Activated T-helper 2 cell treated with anti-CD3 and anti-CD28 coated beads, Interferon-gamma antibody, Interleukin-2, Interleukin-4, amounts not matched to agents 10 μg/mL and 5 μg/mL and 100 μg/mL, durations not matched to agents 14 hours and 24 hours and 36 hours (primary cell): Measurements from ENCODE around the gene CFAP126. TPM values are rescaled to one million over a fixed set of nuclear protein-coding genes. Genes with fewer than 3 reads are reported as not detected.
"Not testable (repeated sequence)": the region's sequence is repeated elsewhere in the genome, so short reads cannot be mapped to it uniquely, and the experiment has no call there.

Experiments
- DNase-seq: peaks from one replicate; pipeline ENCODE4 v3.0.0; 2021; ENCODE audit warnings: low spot score
- H3K27ac Mint-ChIP-seq: one replicate; pipeline ENCODE4 v1.8.0; 2021; ENCODE audit warnings: mixed read lengths
- H3K27me3 Mint-ChIP-seq: one replicate; pipeline ENCODE4 v1.8.0; 2021; ENCODE audit warnings: low read depth, mixed read lengths
- H3K36me3 Mint-ChIP-seq: one replicate; pipeline ENCODE4 v1.8.0; 2021; ENCODE audit warnings: low read depth, mixed read lengths
- H3K4me1 Mint-ChIP-seq: one replicate; pipeline ENCODE4 v1.8.0; 2021; ENCODE audit warnings: low read depth, mixed read lengths
- H3K4me3 Mint-ChIP-seq: one replicate; pipeline ENCODE4 v1.8.0; 2021; ENCODE audit warnings: low read depth, mild to moderate bottlenecking, moderate library complexity, mixed read lengths
- H3K9me3 Mint-ChIP-seq: one replicate; pipeline ENCODE4 v1.8.0; 2021; ENCODE audit warnings: mixed read lengths
- intact Hi-C: fragments of 100-400 bp; cut with micrococcal nuclease; formaldehyde crosslinking; loops from one replicate; pipeline ENCODE4 v1.15.1; 2023
- total RNA-seq: library from RNA; stranded (reverse); gene quantifications from 2 replicates; pipeline ENCODE4 v1.2.3, GENCODE V29; 2022

Gene CFAP126, protein sequence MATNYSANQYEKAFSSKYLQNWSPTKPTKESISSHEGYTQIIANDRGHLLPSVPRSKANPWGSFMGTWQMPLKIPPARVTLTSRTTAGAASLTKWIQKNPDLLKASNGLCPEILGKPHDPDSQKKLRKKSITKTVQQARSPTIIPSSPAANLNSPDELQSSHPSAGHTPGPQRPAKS
- not detected in 2 replicates for total RNA-seq

DNA sequence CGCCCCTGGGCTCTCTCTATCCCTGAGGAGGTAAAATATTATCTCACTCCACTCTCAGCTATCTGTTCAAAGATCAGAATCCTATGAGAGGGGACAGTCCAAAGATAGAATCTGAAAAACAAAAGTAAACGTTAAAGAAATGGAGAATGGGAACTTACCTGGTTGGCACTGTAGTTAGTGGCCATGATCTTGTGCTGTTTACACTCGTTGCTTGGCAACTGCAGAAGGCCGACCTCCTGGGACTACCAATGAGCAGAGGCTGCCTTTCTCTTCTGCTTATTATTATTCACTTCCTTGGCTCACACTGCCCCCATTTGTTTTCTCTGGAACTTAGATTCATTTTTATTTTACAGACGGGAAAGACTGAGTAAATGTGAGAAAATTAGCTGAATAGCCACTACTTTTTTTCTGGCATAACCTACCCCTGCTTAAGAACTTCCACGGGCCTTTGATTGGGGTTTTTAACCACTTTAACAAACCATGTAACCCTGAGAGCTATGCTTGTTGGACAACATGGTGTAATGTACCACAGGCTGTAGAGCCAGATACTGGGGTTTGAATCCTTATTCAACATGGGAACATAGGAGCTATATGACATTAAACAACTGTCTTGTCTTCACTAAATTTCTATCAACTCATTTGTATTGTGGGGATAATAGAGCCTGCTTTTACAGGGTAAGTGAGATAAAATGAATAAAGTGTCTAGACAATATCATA lies at the start of gene CFAP126:
TSS of gene CFAP126 (minus strand) at position 193 of the 717 bp plus-strand sequence. CDS start at position 185, 8 bp downstream.
- H3K27ac Mint-ChIP-seq, result peak within 1 kb of the TSS; percentile 64
- peaks cover 16% of the 10 kb centered on the region for H3K4me1 Mint-ChIP-seq
- H3K27me3 Mint-ChIP-seq, result no peaks in the 10 kb centered on the region
- intact Hi-C loops, result no loop called here
- peaks cover 31% of the 10 kb centered on the region for H3K36me3 Mint-ChIP-seq
- H3K9me3 Mint-ChIP-seq, result no peaks in the 10 kb centered on the region
- DNase-seq, result peak; percentile 22
- H3K4me3 Mint-ChIP-seq, result no peak within 1 kb of the TSS

DNA sequence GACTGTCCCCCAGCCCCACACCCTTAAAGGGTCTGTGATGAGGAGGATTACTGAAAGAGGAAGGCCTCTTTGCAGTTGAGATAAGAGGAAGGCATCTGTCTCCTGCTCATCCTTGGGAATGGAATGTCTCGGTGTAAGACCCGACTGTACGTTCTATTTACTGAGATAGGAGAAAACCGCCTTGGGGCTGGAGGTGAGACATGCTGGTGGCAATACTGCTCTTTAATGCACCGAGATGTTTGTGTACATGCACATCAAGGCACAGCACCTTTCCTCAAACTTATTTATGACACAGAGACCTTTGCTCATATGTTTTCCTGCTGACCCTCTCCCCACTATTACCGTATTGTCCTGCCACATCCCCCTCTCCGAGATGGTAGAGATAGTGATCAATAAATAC lies 45.4 kb upstream of the CFAP126 start:
- intact Hi-C loops, H3K27ac Mint-ChIP-seq, DNase-seq, H3K36me3 Mint-ChIP-seq, H3K4me3 Mint-ChIP-seq, H3K9me3 Mint-ChIP-seq, H3K27me3 Mint-ChIP-seq: not testable (repeated sequence)
- peaks cover 17% of the 10 kb centered on the region for H3K4me1 Mint-ChIP-seq

DNA sequence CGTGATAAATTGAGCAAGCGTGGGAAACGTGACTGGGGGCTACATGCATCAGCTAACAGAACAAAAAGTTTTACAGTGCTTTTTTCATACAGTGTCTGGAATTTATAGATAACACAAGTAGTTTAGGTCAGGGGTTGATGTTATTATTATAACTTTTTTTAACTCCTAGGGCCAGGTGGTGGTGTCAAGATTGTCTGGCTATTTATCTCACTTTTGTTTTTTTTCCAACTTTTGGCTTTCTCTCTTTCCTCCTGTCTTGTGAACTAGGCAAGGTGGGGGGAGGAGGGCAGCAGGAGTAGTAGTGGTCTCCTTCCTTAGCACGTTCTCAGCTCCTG lies 42.9 kb upstream of the CFAP126 start:
- H3K4me1 Mint-ChIP-seq, result peaks cover 17% of the 10 kb centered on the region
- H3K9me3 Mint-ChIP-seq, intact Hi-C loops, H3K4me3 Mint-ChIP-seq, H3K36me3 Mint-ChIP-seq, DNase-seq, H3K27me3 Mint-ChIP-seq: not testable (repeated sequence)
- H3K27ac Mint-ChIP-seq, result peak overlapping the region; percentile 31

DNA sequence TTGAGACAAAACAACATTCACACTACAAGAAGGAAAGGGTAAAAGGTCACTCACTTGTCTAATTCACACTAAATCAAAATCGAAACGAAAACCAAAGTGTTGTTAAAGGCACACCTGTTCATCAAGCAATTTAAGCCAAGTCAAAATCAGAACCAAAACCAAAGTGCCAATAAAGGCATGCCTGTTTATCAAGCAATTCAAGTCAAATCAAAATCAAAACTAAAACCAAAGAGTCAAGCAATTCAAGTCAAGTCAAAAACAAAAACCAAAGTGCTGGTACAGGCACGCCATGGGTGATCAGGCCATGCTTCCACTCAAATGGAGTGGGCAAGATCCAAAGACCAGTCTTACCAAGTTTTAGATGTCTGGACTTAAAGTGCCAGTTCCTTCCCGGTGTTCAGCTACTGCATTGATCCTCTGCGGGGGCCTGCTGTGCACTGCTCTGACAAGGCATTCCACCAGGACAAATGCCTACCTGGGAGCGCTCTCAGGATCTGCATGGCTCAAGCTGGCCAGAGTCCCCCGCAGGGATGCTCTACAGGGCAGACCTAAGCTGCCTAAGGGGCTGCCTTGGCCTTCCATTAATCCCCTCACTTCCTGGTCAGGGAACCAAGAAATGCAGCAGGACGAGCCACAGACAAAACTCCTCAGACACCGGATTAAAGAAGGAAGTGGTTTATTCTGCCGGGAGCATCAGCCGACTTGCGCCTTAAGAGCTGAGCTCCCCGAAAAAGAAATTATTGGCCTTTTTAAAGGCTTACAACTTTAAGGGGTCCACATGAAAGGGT lies 42.4 kb upstream of the CFAP126 start:
- DNase-seq, H3K27me3 Mint-ChIP-seq, intact Hi-C loops, H3K9me3 Mint-ChIP-seq, H3K36me3 Mint-ChIP-seq: not testable (repeated sequence)
- Mint-ChIP-seq H3K4me3 (peak overlapping the region; percentile 7), H3K4me1 (peaks cover 17% of the 10 kb centered on the region), H3K27ac (peak overlapping the region; percentile 75)

DNA sequence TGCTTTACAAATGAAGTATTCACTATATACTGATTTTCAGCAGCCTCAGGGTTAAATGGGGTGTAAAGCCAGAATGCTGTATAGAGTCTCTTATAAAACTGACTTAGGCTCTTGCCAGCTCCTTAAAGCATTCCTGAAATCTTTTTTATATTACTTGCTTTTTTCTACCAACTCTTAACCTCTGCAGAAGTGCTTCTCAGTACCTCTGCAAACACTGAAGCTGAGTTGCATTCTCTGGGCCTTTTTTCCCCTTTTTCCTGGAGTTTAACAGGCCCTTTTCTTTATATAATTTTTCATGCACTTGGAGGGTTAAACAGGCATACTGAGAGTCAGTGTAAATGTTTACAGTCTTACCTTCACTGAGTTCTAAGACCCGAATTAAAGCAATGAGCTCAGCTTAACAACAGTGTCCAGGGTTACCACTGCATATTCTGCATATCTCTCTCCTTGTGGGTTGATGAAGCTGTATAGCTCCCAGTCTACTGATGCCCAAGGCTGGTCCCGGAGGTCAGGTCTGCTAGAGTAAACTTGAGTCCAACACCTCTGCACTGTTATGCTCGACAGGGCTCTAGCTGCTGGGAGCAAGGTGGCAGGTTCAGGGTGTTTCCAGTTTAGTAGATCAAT lies 40.9 kb upstream of the CFAP126 start:
- no peak overlapping the region for H3K4me3 Mint-ChIP-seq
- DNase-seq, result no peak
- H3K27ac Mint-ChIP-seq, result no peak overlapping the region
- H3K9me3 Mint-ChIP-seq, result no peaks in the 10 kb centered on the region
- H3K27me3 Mint-ChIP-seq, result peaks cover 10% of the 10 kb centered on the region
- intact Hi-C loops, result no loop called here
- peaks cover 23% of the 10 kb centered on the region for H3K4me1 Mint-ChIP-seq
- H3K36me3 Mint-ChIP-seq, result peaks cover 6% of the 10 kb centered on the region

DNA sequence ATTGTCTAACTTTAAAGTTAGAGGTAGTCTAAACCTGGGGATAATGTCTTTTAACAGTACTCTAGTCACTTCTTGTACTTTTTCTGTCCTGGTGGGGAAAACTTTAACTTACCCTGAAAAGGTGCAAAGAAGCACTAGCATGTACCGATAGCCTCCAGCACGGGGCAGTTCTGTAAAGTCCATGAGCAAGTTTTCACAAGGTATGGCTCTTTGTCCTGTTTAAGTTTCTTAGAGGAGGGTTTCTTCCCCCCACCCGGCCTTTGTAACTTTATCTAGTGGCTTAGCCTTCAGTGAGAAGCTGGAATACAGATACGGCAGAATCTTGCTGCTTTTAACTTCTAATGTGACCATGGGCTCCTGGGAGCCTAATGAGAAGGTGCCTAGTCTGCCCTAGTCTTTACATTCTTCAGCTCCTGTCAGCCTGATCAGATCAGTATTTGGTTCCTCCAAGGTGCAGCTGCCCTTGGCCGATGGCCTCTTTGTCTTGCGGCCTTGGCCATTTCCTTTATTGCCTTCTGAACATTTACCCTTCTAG lies 39.8 kb upstream of the CFAP126 start:
- no peaks in the 10 kb centered on the region for H3K9me3 Mint-ChIP-seq
- H3K27ac Mint-ChIP-seq, result no peak overlapping the region
- peaks cover 6% of the 10 kb centered on the region for H3K36me3 Mint-ChIP-seq
- no peak for DNase-seq
- intact Hi-C loops, result no loop called here
- no peak overlapping the region for H3K4me3 Mint-ChIP-seq
- H3K4me1 Mint-ChIP-seq, result peaks cover 25% of the 10 kb centered on the region
- peaks cover 10% of the 10 kb centered on the region for H3K27me3 Mint-ChIP-seq

DNA sequence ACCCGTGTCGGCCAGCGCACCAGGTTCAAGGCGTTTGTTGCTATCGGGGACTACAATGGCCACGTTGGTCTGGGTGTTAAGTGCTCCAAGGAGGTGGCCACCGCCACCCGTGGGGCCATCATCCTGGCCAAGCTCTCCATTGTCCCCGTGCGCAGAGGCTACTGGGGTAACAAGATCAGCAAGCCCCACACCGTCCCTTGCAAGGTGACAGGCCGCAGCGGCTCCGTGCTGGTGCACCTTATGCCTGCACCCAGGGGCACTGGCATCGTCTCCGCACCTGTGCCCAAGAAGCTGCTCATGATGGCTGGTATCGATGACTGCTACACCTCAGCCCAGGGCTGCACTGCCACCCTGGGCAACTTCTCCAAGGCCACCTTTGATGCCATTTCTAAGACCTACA lies 38.9 kb upstream of the CFAP126 start:
- peaks cover 25% of the 10 kb centered on the region for H3K4me1 Mint-ChIP-seq

DNA sequence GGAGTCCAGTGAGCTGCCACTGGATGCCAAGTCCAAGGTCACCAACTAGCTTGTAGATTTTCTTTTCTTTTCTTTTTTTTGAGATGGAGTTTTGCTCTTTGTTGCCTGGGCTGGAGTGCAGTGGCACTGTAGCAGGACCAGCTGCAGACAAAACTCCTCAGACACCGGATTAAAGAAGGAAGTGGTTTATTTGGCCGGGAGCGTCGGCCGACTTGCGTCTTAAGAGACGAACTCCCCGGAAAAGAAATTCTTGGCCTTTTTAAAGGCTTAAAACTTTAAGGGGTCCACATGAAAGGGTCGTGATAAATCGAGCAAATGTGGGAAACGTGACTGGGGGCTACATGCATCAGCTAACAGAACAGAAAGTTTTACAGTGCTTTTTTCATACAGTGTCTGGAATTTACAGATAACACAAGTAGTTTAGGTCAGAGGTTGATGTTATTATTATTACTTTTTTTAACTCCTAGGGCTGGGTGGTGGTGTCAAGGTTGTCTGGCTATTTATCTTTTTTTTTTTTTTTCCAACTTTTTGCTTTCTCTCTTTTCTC lies 36.4 kb upstream of the CFAP126 start:
- Mint-ChIP-seq H3K27me3 (peaks cover 10% of the 10 kb centered on the region), H3K27ac (no peak overlapping the region), H3K4me3 (no peak overlapping the region), H3K4me1 (peaks cover 26% of the 10 kb centered on the region), H3K9me3 (no peaks in the 10 kb centered on the region), H3K36me3 (peaks cover 13% of the 10 kb centered on the region)
- intact Hi-C loops, result no loop called here
- DNase-seq, result no peak

More for the DNA sequence above, 38.9 kb upstream of the CFAP126 start:
- H3K9me3 Mint-ChIP-seq, DNase-seq, intact Hi-C loops, H3K36me3 Mint-ChIP-seq, H3K4me3 Mint-ChIP-seq, H3K27ac Mint-ChIP-seq: not testable (repeated sequence)
- peaks cover 10% of the 10 kb centered on the region for H3K27me3 Mint-ChIP-seq

DNA sequence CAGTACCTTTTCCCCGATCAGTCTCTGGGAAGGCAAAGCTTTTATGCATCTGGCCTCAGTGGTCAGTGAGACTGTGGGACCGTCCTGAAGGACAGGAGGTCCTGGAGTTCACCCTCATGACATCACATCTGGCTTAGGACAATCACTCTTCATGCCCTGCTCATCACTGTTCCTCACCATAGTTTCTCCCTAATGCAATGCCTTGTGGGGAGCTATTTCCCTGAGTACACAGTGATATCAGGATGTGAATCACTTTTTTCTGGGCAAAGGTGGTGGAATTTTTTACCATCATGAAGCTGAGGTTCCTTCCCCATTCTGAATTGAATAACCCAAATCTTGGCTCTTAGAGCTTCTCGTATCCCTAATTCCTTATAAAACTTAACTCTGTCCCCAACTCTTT lies 34.8 kb upstream of the CFAP126 start:
- H3K4me1 Mint-ChIP-seq, result peaks cover 29% of the 10 kb centered on the region
- intact Hi-C loops, result no loop called here
- no peak overlapping the region for H3K4me3 Mint-ChIP-seq

DNA sequence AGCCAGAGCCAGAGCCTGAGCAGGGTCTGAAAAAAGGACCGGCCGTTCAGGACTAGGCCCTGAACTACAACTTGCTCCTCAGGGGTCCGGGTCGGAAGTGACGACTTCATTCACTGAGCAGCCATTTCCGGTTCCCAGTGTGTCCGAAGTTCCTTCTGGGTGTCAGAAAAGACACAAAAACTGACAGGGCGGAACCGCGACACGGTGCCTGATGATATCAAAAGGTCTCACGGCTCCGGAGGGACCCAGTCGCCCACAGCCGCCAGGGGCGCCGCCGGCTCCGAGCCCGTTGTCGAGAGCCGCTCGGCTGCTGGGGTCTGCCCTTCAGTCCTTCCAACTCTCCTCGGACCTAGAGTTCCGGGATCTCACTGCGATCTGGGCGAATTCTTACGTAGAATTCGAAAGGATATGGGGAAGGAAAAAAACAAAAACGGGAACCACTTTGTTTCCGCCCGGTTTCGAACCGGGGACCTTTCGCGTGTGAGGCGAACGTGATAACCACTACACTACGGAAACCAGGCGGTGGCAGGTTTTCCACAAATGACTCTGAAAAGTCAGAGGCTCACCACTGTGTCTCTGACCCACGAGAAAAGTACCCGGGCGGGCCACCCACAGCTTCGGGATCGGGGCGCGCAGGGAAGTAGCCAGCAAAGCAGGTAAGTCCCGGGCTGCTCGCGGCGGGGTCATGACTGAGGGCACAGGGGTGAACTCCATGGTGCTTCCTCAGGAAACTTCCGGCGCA lies 31.8 kb upstream of the CFAP126 start:
- H3K4me1 Mint-ChIP-seq, result peaks cover 29% of the 10 kb centered on the region
- intact Hi-C loops, result loop anchor here (1.0 kb wide), 1 partner anchor 9 kb away; no protein-coding TSS in a partner anchor

More for the DNA sequence above, 34.8 kb upstream of the CFAP126 start:
- Mint-ChIP-seq H3K36me3 (peaks cover 13% of the 10 kb centered on the region), H3K9me3 (no peaks in the 10 kb centered on the region), H3K27me3 (peaks cover 10% of the 10 kb centered on the region), H3K27ac (no peak overlapping the region)
- DNase-seq, result no peak

DNA sequence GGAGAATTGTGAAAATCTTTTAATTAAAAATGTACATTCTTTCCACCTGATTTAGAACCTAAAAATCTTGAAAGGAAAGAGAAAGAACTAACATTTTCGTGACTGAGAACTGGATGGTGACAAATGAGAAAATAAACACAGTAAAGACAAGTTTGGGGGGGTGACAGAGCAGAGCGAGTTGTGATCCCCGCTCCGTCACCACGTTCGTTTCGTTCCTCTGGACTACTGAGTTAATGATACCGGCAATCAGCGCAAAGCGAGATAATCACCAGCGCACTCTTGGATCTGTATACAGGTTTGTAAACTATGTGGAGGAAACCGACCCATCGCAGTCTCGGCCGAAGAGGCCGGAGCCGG lies 31.2 kb upstream of the CFAP126 start:
- no peaks in the 10 kb centered on the region for H3K9me3 Mint-ChIP-seq
- no peak for DNase-seq
- H3K27me3 Mint-ChIP-seq, result peaks cover 3% of the 10 kb centered on the region
- H3K36me3 Mint-ChIP-seq, result peaks cover 10% of the 10 kb centered on the region
- peaks cover 25% of the 10 kb centered on the region for H3K4me1 Mint-ChIP-seq
- H3K4me3 Mint-ChIP-seq, result peak overlapping the region; percentile 98
- peak overlapping the region; percentile 99 for H3K27ac Mint-ChIP-seq
- intact Hi-C loops, result loop anchor here (1.0 kb wide), 1 partner anchor 9 kb away; no protein-coding TSS in a partner anchor

More for the DNA sequence above, 31.8 kb upstream of the CFAP126 start:
- peaks cover 13% of the 10 kb centered on the region for H3K36me3 Mint-ChIP-seq
- peaks cover 8% of the 10 kb centered on the region for H3K27me3 Mint-ChIP-seq
- peak; percentile 87 for DNase-seq
- no peaks in the 10 kb centered on the region for H3K9me3 Mint-ChIP-seq
- H3K27ac Mint-ChIP-seq, result peak overlapping the region; percentile 99
- H3K4me3 Mint-ChIP-seq, result peak overlapping the region; percentile 98

DNA sequence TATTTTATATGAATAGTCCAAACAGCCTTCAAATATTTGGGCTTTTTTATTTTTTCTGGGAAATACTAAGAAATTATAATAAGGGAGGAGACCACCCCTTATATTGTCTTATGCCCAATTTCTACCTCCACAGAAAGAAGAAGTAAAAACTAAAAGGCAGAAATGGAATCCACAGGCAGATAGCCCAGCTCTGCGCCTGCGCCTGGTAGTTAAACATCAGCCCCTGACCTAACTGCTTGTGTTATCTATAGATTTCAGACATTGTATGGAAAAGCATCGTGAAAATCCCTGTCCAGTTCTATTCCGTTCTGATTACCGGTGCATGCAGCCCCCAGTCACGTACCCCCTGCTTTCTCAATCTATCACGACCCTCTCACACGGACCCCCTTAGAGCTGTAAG lies 29.4 kb upstream of the CFAP126 start:
- H3K27me3 Mint-ChIP-seq, H3K9me3 Mint-ChIP-seq, H3K4me3 Mint-ChIP-seq, intact Hi-C loops, DNase-seq: not testable (repeated sequence)
- peaks cover 34% of the 10 kb centered on the region for H3K4me1 Mint-ChIP-seq
- peak overlapping the region; percentile 22 for H3K27ac Mint-ChIP-seq
- H3K36me3 Mint-ChIP-seq, result peaks cover 13% of the 10 kb centered on the region
